ENCODE measurements around the gene LAMC1. TPM values are rescaled to one million over a fixed set of nuclear protein-coding genes. Genes with fewer than 3 reads are reported as not detected.

Gene LAMC1
- total RNA-seq, 1 donor from 2014 or later: 100 TPM

GRCh38 chr1:183193963-183194525, 170.8 kb downstream of the LAMC1 start:
- no peak for ATAC-seq
- DNase-seq (ENCODE audit: missing footprints): no peak
- intact Hi-C loops (cut with DNase I): no loop called here

GRCh38 chr1:183194527-183195141, 171.4 kb downstream of the LAMC1 start:
- ATAC-seq (no peak), DNase-seq (ENCODE audit: missing footprints) (no peak)
- intact Hi-C loops (cut with DNase I): no loop called here

GRCh38 chr1:183195142-183195574, 171.9 kb downstream of the LAMC1 start:
- DNase-seq (ENCODE audit: missing footprints): no peak
- no peak for ATAC-seq
- intact Hi-C loops (cut with DNase I): no loop called here

Other genes starting within 250 kb of the LAMC1 start
- gene NPL, start 233.6 kb upstream of the LAMC1 start, total RNA-seq: 6.1 TPM
- gene DHX9, start 184.1 kb upstream of the LAMC1 start, total RNA-seq: 65.3 TPM
- not detected for gene SHCBP1L, start 70.3 kb upstream of the LAMC1 start, total RNA-seq
- 3.8 TPM for gene LAMC2, start 162.8 kb downstream of the LAMC1 start, total RNA-seq

All from Right ventricle myocardium inferior (tissue), 1 donor.